ENCODE results near the gene SLC6A18.
A peak's percentile ranks its signal among the peaks of the same experiment; 100 is the strongest.

Gene SLC6A18

DNA sequence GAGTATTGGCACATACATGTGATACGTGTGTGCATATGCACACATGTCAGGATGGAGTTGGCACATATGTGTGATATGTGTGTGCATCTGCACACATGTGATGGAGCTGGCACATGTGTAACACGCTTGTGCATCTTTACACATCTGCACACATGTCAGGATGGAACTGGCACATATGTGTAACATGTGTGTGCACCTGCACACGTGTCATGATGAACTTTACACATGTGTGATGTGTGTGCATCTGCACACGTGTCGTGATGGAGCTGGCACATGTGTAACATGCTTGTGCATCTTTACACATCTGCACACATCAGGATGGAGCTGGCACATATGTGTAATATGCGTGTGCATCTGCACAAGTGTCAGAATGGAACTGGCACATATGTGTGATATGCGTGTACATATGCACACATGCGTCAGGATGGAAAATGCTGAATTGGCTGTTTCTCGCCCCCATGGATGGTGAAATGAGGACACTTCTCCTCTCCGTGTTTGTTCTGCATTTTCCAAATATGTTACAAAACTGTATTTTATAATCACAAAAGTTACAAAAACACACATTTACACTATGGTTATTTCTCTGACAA, 40.0 kb upstream of the SLC6A18 start:
- H3K27me3 Mint-ChIP-seq (ENCODE audit: low read depth, poor library complexity) = peaks cover 17% of the 10 kb centered on the region
- H3K4me3 Mint-ChIP-seq = no peak overlapping the region
- H3K27ac Mint-ChIP-seq = no peak overlapping the region
- DNase-seq = no peak
- no peaks in the 10 kb centered on the region for H3K9me3 Mint-ChIP-seq
- peaks cover 39% of the 10 kb centered on the region for H3K4me1 Mint-ChIP-seq
- no peaks in the 10 kb centered on the region for H3K36me3 Mint-ChIP-seq (ENCODE audit: low read depth)
- TF ChIP-seq, protein P1, sequence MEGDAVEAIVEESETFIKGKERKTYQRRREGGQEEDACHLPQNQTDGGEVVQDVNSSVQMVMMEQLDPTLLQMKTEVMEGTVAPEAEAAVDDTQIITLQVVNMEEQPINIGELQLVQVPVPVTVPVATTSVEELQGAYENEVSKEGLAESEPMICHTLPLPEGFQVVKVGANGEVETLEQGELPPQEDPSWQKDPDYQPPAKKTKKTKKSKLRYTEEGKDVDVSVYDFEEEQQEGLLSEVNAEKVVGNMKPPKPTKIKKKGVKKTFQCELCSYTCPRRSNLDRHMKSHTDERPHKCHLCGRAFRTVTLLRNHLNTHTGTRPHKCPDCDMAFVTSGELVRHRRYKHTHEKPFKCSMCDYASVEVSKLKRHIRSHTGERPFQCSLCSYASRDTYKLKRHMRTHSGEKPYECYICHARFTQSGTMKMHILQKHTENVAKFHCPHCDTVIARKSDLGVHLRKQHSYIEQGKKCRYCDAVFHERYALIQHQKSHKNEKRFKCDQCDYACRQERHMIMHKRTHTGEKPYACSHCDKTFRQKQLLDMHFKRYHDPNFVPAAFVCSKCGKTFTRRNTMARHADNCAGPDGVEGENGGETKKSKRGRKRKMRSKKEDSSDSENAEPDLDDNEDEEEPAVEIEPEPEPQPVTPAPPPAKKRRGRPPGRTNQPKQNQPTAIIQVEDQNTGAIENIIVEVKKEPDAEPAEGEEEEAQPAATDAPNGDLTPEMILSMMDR (IDR thresholded peaks at IDR 0.05) = no peak

DNA sequence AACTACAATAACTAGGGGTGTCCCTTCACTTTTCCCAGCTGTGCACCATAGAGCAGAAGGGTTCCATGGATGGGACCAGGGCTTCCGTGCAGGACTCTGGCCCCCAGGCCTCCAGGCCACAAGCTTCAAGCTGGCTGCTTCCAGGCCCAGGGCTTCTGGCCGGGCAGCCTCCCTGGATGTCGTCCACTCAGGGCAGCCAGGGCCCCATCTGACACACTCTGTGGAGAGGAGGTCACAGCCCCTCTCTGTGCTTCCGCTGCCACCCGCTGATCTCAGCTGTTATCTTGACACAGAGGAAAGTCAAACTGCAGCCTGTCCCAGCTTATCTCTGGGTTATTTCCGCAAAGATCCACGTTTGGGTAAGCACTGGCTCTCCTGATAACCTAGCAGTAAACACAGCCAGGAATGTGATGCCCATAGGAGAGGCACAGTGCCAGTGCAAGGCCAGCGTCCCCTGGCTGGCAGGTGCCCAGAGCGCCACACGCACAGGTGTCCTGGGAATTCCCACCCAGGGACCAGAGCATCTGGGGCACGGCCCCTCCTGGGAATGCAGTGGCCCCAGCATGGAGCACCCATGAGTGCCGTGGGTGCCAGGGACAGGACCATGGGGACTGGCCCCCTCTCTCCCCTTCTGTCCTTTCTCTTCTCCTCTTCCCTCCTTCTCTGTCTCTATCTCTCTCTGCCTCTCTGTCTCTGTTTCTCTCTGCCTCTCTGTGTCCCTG, 39.4 kb upstream of the SLC6A18 start:
- TF ChIP-seq, protein P1 (IDR thresholded peaks at IDR 0.05) = no peak
- Mint-ChIP-seq H3K9me3 (no peaks in the 10 kb centered on the region), H3K4me1 (peaks cover 45% of the 10 kb centered on the region), H3K4me3 (no peak overlapping the region), H3K27ac (peak overlapping the region; percentile 91), H3K36me3 (ENCODE audit: low read depth) (no peaks in the 10 kb centered on the region), H3K27me3 (ENCODE audit: low read depth, poor library complexity) (peaks cover 24% of the 10 kb centered on the region)
- DNase-seq = no peak

DNA sequence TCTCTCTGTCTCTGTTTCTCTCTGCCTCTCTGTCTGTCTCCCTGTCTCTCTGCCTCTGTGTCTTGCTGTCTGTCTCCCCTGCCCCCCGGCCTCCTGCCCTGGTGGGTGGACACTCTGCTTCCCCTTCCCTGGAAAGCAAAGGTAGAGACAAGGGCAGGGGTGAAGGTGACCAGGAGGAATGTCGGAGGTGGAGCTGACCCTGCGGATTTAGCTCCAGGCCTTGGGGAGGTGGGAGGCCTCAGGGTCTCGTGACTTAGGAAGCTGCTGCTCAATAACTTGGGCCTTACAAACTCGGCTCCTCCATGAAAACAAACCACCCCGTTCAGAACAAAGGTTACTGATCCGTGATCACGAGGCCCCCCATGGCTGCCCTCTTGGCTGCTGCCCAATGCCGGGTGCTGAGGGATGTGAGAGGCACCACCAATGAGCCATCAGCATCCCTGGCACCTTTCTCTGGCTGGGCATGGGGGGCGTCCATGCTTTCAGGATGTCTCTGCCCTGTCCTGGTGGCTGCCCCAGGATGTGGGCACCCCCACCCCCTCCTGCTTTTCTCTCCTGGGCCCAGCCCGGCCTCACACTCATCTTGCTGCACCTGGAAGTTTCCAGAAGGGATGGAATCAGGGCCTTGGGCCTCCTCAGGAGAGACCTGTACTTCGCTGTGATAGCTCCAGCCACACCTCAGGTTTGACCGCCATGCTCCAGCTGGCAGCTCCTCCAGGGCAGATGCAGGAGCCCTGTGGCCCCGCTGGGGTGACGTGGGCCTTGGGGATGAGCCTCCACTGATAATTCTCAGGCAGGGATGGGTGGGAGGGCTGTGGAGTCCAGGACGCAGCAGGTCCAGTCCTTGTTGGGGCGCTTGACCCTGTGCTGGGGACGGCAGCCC, 38.6 kb upstream of the SLC6A18 start:
- Mint-ChIP-seq H3K9me3 (no peaks in the 10 kb centered on the region), H3K36me3 (ENCODE audit: low read depth) (no peaks in the 10 kb centered on the region), H3K27ac (peak overlapping the region; percentile 9), H3K4me1 (peaks cover 44% of the 10 kb centered on the region), H3K27me3 (ENCODE audit: low read depth, poor library complexity) (peaks cover 26% of the 10 kb centered on the region), H3K4me3 (no peak overlapping the region)
- DNase-seq = no peak
- TF ChIP-seq, protein P1 (IDR thresholded peaks at IDR 0.05) = no peak

DNA sequence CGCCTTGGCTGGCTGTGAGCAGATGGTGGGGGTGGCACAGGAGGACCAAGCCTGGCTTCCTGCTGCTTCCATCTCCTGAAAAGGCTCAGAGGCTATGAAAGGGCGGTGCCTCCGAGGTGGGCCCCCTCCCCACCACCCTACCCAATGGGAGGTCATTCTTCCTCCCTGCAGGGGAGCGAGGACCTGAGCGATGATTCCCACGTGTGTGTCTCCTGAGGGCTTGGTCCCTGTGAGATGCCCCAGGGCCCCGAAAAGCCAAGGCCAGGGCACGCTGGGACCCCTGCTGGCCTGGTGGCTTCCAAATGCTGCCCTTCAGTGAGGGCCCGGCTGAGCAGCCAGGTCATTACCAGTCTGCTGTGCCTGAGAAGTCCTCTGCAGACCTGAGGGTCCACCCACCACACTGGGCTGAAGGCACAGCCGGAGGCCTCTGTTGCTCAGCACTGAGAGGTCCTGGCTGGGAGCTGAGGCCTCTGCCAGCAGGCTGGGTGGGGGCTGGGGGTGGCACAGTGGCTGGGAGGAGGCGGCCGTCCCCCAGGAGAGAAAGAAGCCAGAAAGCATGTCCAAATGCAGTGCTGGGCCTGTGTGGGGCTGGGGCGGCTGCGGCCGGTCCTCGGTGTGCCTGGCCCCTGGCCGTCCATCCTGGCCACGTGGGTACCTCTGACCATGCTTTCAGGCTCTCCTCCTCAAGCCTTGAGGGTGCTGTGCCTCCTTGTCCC, 37.8 kb upstream of the SLC6A18 start:
- peaks cover 31% of the 10 kb centered on the region for H3K27me3 Mint-ChIP-seq (ENCODE audit: low read depth, poor library complexity)
- peaks cover 44% of the 10 kb centered on the region for H3K4me1 Mint-ChIP-seq
- H3K9me3 Mint-ChIP-seq = no peaks in the 10 kb centered on the region
- no peak for DNase-seq
- no peak overlapping the region for H3K27ac Mint-ChIP-seq
- TF ChIP-seq, protein P1 (IDR thresholded peaks at IDR 0.05) = no peak
- no peaks in the 10 kb centered on the region for H3K36me3 Mint-ChIP-seq (ENCODE audit: low read depth)
- no peak overlapping the region for H3K4me3 Mint-ChIP-seq

DNA sequence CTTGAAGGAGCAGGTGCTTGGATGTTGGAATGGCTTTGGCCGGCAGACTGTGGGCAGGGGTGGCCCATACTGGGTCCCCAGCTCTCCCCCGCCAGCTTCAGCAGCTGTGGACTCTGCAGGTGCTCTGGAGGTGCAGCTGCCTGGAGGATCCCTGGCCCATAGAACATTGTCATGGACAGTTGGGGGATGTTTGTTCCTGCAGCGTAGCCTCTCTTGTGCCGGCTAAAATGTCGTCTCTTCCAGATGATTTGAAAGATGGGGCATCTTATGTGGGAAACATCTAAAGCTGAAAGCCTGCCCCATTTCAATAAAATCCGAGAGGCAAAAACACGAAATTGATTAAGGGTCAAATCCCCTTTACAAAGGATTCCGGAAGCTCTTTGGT, 37.2 kb upstream of the SLC6A18 start:
- Mint-ChIP-seq H3K4me1 (peaks cover 42% of the 10 kb centered on the region), H3K27ac (no peak overlapping the region), H3K9me3 (no peaks in the 10 kb centered on the region), H3K36me3 (ENCODE audit: low read depth) (no peaks in the 10 kb centered on the region), H3K27me3 (ENCODE audit: low read depth, poor library complexity) (peaks cover 35% of the 10 kb centered on the region), H3K4me3 (no peak overlapping the region)
- DNase-seq = no peak
- TF ChIP-seq, protein P1 (IDR thresholded peaks at IDR 0.05) = no peak

Measured in nephron progenitor cell (in vitro differentiated cells).